ENCODE data around the gene PLCB4. TPM values are rescaled to one million over a fixed set of nuclear protein-coding genes. Genes with fewer than 3 reads are reported as not detected.

The PLCB4 gene
- polyA plus RNA-seq, 3 donors, result not detected

GRCh38 chr20:9401371-9401770 lies 332.5 kb downstream of the PLCB4 start:
- Mint-ChIP-seq H3K4me3 (no peak overlapping the region), H3K9me3 (no peaks in the 10 kb centered on the region), H3K27ac (no peak overlapping the region), H3K27me3 (ENCODE audit: low read depth in 3 of 3) (no peaks in the 10 kb centered on the region), H3K4me1 (peaks cover 20% of the 10 kb centered on the region), H3K36me3 (peaks cover 2 to 3% of the 10 kb centered on the region in 2 donors)
- H3K9ac ChIP-seq (ENCODE audit: insufficient read depth, low read length, poor library complexity, severe bottlenecking), result no peak overlapping the region
- H3K4me1 ChIP-seq (ENCODE audit: control insufficient read depth in 1 of 2, insufficient read depth in 2 of 2, low read length in 2 of 2), result peaks cover 20 to 35% of the 10 kb centered on the region in 2 donors
- no peaks in the 10 kb centered on the region for H3K36me3 ChIP-seq (replicated peaks in 1 of 2; ENCODE audit: control insufficient read depth in 1 of 2, insufficient read depth in 2 of 2, low read length in 2 of 2)
- no peaks in the 10 kb centered on the region for H3K9me3 ChIP-seq (replicated peaks in 1 of 2; ENCODE audit: control insufficient read depth in 1 of 2, insufficient read depth in 1 of 2, low read length in 2 of 2)
- DNase-seq, result peak in 2 of 3 donors; percentile 37 to 81
- no peak overlapping the region for H3K4me3 ChIP-seq (replicated peaks in 1 of 3; ENCODE audit: low read depth in 2 of 3, low read length in 3 of 3)
- no CpG with 5 or more reads among the region's 3 CpGs for WGBS (ENCODE audit: insufficient coverage)
- H4K20me1 ChIP-seq (ENCODE audit: insufficient read depth, low read length), result no peaks in the 10 kb centered on the region
- H3K27ac ChIP-seq (ENCODE audit: low read depth in 1 of 2, low read length in 2 of 2), result no peak overlapping the region
- intact Hi-C loops (cut with micrococcal nuclease), result loop anchor here in 1 of 2 donors (10.0 kb wide), 1 partner anchor 513 kb away; no protein-coding TSS in a partner anchor
- TF ChIP-seq CTCF (IDR thresholded peaks at IDR 0.05), result no peak
- no peaks in the 10 kb centered on the region for H3K27me3 ChIP-seq (ENCODE audit: control insufficient read depth in 2 of 2, insufficient read depth in 2 of 2, low read length in 2 of 2)
- no peak overlapping the region for H2AFZ ChIP-seq (ENCODE audit: insufficient read depth, low read depth, low read length, poor library complexity, severe bottlenecking)
- no peak overlapping the region for H3K4me2 ChIP-seq (replicated peaks; ENCODE audit: extremely low read depth, low read length, poor library complexity, severe bottlenecking)
- no peaks in the 10 kb centered on the region for H3K79me2 ChIP-seq (ENCODE audit: insufficient read depth, low read length)

- peaks cover 18 to 32% of the 10 kb centered on the region in 2 donors for H3K4me1 ChIP-seq (ENCODE audit: control insufficient read depth in 1 of 2, insufficient read depth in 2 of 2, low read length in 2 of 2)
- H2AFZ ChIP-seq (ENCODE audit: insufficient read depth, low read depth, low read length, poor library complexity, severe bottlenecking), result no peak overlapping the region
- WGBS (ENCODE audit: insufficient coverage), result 53% methylated on average over 3 of the region's 6 CpGs
- no peak overlapping the region for H3K4me2 ChIP-seq (replicated peaks; ENCODE audit: extremely low read depth, low read length, poor library complexity, severe bottlenecking)
- Mint-ChIP-seq H3K4me1 (peaks cover 18% of the 10 kb centered on the region), H3K36me3 (peaks cover 2 to 3% of the 10 kb centered on the region in 2 donors), H3K27me3 (ENCODE audit: low read depth in 3 of 3) (no peaks in the 10 kb centered on the region), H3K4me3 (no peak overlapping the region), H3K27ac (no peak overlapping the region), H3K9me3 (no peaks in the 10 kb centered on the region)
- no peak overlapping the region for H3K27ac ChIP-seq (ENCODE audit: low read depth in 1 of 2, low read length in 2 of 2)
- H3K9ac ChIP-seq (ENCODE audit: insufficient read depth, low read length, poor library complexity, severe bottlenecking), result no peak overlapping the region
- no peaks in the 10 kb centered on the region for H3K27me3 ChIP-seq (ENCODE audit: control insufficient read depth in 2 of 2, insufficient read depth in 2 of 2, low read length in 2 of 2)
- H3K4me3 ChIP-seq (replicated peaks in 1 of 3; ENCODE audit: low read depth in 2 of 3, low read length in 3 of 3), result no peak overlapping the region
- H3K9me3 ChIP-seq (replicated peaks in 1 of 2; ENCODE audit: control insufficient read depth in 1 of 2, insufficient read depth in 1 of 2, low read length in 2 of 2), result no peaks in the 10 kb centered on the region
- no peaks in the 10 kb centered on the region for H3K79me2 ChIP-seq (ENCODE audit: insufficient read depth, low read length)
- H3K36me3 ChIP-seq (replicated peaks in 1 of 2; ENCODE audit: control insufficient read depth in 1 of 2, insufficient read depth in 2 of 2, low read length in 2 of 2), result no peaks in the 10 kb centered on the region
- peak in 1 of 3 donors; percentile 28 for DNase-seq
- TF ChIP-seq CTCF (IDR thresholded peaks at IDR 0.05), result no peak
- no peaks in the 10 kb centered on the region for H4K20me1 ChIP-seq (ENCODE audit: insufficient read depth, low read length)
- intact Hi-C loops (cut with micrococcal nuclease), result loop anchor here in 1 of 2 donors (10.0 kb wide), 1 partner anchor 513 kb away; no protein-coding TSS in a partner anchor
These were observed 333.3 kb downstream of the PLCB4 start for GRCh38 chr20:9402141-9402540.

Measured in CD14-positive monocyte (primary cell).